HPDE6-E6E7 (cell line): ENCODE data around the gene TMEM131L.
"Not testable (repeated sequence)": the region's sequence is repeated elsewhere in the genome, so short reads cannot be mapped to it uniquely, and the experiment has no call there.

Experiments used
- DNase-seq: peaks from one replicate; pipeline ENCODE4 v3.0.0; 2011; ENCODE audit warnings: missing footprints; ENCODE audit errors: extremely low spot score

Gene TMEM131L

DNA sequence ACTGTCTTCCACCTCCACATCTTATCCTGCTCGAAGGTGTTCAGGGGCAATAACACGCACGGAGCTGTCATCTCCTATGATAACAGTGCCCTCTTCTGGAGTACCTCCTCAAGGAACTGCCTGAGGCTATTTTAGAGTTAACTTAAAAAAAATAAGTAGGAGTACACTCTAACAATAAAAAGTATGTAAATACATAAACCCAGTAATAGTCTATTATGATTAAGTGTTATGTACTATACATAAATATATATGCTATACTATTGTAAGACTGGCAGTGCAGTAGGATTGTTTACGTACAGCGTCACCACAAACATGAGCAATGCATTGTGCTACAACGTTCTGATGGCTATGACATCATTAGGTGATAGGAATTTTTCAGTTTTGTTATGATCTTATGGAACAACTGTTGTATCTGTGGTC, 183.4 kb downstream of the TMEM131L start:
- DNase-seq: no peak

GRCh38 chr4:153651116-153651515, 185.0 kb downstream of the TMEM131L start:
- no peak for DNase-seq

- DNase-seq: no peak
Measured at GRCh38 chr4:153651587-153651986, 185.4 kb downstream of the TMEM131L start.

DNA sequence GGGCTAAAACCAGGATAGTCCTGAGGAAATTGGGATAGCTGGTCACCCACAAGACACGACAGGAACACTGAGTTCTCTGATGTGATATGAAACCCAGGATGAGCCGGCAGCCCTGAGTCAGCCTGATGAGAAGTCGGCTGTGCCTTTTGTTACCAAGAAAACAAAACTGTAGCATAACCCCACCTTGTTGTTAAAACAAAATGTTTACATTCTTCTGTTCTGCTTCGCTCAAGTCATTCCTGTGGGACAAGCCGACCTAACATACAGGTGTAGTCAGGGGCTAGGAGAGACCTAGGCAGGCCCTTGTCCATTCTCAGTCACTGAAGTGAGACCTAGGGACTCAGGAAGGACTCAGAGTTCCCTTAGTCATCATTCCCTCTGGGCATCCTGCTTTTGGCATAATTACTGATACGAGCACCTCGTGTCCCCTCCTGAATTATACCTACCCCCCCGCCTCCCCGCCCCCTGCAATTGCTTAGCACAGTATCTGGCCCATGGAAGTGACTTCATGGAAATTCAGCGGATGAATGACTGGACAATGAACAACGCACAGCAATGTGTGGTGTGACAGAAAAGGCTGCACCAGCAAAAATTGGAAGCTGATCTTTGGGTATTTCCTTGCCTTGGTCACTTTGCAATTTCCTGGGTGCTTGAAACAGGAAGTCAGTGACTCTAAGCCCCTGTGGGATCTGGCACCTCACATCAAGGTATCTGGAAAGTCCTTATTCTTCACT, 186.1 kb downstream of the TMEM131L start:
- peak; percentile 52 for DNase-seq

- no peak for DNase-seq
Measured at GRCh38 chr4:153655002-153655541, 188.9 kb downstream of the TMEM131L start.

GRCh38 chr4:153655928-153656327, 189.8 kb downstream of the TMEM131L start:
- no peak for DNase-seq

GRCh38 chr4:153661215-153661822, 195.2 kb downstream of the TMEM131L start:
- DNase-seq: no peak

DNA sequence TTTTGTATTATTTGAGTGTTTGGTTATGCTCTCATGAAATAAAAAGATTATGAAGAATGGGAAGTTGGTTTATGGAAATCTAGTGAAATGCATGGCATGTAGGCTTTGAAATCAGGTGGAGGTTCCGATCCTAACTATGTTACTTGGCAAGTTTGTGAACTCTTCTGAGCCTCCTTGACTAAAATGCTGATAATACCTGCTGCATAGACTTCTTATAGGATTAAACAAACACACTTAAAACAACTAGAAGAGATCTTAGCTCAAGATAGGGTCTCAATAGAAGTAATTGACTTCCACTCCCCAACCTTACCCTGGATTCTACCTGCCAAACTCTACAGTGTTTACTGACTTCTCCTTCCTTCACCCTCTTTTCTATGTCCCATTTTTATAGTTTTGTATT, 195.7 kb downstream of the TMEM131L start:
- no peak for DNase-seq

- DNase-seq: no peak
Measured at GRCh38 chr4:153663667-153664066, 197.5 kb downstream of the TMEM131L start.

- not testable (repeated sequence) for DNase-seq
Measured at GRCh38 chr4:153666505-153666904, 200.3 kb downstream of the TMEM131L start.

- no peak for DNase-seq
Measured at GRCh38 chr4:153668647-153669046, 202.5 kb downstream of the TMEM131L start.

DNA sequence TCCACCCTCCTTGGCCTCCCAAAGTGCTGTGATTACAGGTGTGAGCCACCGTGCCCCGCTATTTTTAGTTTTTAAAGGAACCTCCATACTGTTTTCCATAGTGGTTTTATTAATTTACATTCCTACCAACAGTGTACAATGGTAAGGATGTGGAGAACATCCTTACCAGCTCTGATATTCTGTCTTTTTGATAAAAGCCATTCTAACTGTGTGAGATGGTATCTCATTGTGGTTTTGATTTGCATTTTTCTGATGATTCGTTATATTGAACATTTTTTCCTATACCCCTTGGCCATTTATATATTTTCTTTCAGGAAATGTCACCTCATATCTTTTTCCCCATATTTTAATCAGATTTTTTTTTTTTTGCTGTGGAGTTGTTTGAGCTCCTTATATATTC, 203.7 kb downstream of the TMEM131L start:
- DNase-seq: no peak

- no peak for DNase-seq
Measured at GRCh38 chr4:153676486-153676885, 210.3 kb downstream of the TMEM131L start.

- DNase-seq: peak; percentile 58
Measured at GRCh38 chr4:153676984-153677383, 210.8 kb downstream of the TMEM131L start.

- DNase-seq: no peak
Measured at GRCh38 chr4:153679486-153679885, 213.3 kb downstream of the TMEM131L start.

DNA sequence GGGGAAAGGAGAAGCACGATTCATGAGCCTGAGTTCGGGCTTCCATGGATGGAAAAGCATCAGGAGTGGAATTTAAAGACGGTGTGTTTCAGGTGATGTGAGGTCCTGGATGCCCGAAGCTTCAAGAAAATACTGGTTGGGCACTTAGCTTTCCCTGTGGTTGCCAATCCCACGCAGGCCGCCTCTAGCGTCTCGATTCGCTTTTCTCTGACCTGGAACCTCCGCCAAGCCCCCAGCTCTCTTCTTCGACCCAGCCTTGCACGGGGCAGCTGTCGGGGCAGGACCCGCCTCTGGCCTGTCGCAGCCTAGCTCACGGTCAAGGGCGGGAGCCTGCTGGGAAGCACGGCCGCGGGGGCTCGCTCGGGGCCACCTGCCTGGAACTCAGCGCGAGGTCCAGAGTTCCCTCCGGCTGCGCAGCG, 217.6 kb downstream of the TMEM131L start:
- no peak for DNase-seq

DNA sequence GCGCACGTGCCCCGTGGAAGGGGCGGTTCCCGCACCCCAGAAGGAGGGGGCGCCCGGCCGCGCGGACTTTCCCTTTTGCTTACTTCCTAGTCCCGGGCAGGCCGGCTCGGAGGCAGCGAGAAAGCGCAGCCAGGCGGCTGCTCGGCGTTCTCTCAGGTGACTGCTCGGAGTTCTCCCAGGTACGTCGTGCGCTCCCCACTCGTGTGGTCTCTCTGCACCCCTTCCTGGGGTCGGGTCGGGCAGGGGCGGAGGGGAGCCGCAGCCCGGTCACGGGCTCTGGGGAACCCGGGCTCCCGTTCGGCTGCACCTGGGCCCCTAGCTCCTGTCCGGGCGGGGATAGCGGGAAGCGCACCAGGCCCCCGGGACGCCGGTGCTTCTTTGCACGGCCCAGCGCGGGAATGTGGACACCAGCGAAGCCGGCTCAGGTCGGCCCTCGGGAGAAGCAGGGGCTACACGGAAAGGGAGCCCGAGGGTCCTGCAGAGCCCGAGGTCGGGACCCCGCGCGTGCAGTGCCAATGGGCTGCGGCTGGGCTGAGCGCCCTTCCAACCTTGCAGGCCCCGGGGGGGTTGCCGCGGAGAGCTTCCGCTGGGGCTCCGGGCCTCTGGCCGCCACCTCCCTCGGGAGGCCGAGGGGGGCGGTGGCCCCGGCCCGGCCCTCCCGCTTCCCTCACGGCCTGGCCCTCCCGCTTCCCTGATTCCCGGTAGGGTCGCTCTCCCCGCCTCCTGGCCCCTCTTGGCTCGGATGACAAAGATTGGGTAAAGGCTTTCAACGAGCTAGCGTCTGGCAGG, 218.2 kb downstream of the TMEM131L start, which contains the start of gene TLR2:
Gene TLR2, plus strand, starts transcription at position 99 of the 789 bp plus-strand sequence. CDS start 18,628 bp downstream, outside the sequence.
- DNase-seq: peak; percentile 57

DNA sequence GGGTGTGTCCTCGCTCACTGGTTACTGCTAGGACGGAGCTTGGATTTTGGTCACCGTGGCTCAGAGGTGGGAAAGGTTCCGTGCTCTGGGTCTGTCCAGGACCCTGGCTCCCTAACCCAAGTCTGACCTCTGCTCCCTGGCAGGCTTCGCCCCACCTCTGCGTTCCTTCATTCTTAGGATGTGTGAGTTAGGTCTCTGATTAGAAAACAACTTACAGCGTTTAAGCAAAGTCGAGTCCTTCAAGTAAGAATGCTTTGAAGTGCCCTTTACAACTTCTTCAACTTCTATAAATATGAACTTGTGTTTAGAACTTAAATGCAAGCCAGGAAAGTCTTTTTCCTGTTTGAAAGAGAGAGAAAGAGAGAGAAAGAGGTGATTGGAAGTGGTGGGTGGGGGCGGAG, 218.8 kb downstream of the TMEM131L start:
- peak; percentile 35 for DNase-seq
